HEK293 (cell line): Measurements from ENCODE around the gene CYP27A1.

Source experiments
- CTCF ChIA-PET: fragments of 350-600 bp; formaldehyde crosslinking; extraction: SDS; loops from one replicate; lab custom pipeline; 2021; ENCODE audit warnings: antibody characterized with exemption; lab: Yijun Ruan, JAX
- POLR2A ChIA-PET: fragments of 300-600 bp; formaldehyde crosslinking; extraction: SDS; loops from one replicate; lab custom pipeline; 2020; ENCODE audit warnings: antibody characterized with exemption, inconsistent platforms; lab: Yijun Ruan, JAX
- H3K27ac ChIP-seq: fragments of 200-500 bp; sonication (Bioruptor generic); 2 replicates; pipeline ENCODE4 v1.5.1; 2014; ENCODE audit warnings: low read depth, low read length, control low read depth, inconsistent platforms; ENCODE audit errors: extremely low read depth
- H3K36me3 ChIP-seq, 2 experiments: fragments of 200-500 bp in 1 of 2; sonication (Bioruptor generic) in 1 of 2; 1 replicate in 1 of 2; 2 replicates in 1 of 2; pipeline ENCODE4 v1.5.1; 2014 to 2017; ENCODE audit warnings: inconsistent platforms in 2 of 2, low read length in 2 of 2; ENCODE audit not compliant: control insufficient read depth in 2 of 2, insufficient read depth in 1 of 2
- H3K4me1 ChIP-seq: fragments of 200-500 bp; sonication (Bioruptor generic); 2 replicates; pipeline ENCODE4 v1.5.1; 2014; ENCODE audit warnings: mild to moderate bottlenecking, low read length, inconsistent platforms; ENCODE audit not compliant: control insufficient read depth, insufficient read depth
- H3K4me3 ChIP-seq: 2 replicates; pipeline ENCODE4 v1.5.1; 2011; ENCODE audit warnings: low read depth, mild to moderate bottlenecking, control low read depth, low read length, moderate library complexity
- H3K9me3 ChIP-seq: fragments of 200-500 bp; sonication (Bioruptor generic); 2 replicates; pipeline ENCODE4 v1.5.1; 2014; ENCODE audit warnings: low read depth, low read length, inconsistent platforms; ENCODE audit not compliant: control insufficient read depth, insufficient read depth
- GLI2 ChIP-seq: fragments of 450-650 bp; formaldehyde crosslinking; IDR thresholded peaks from 2 replicates; pipeline ENCODE4; 2017; ENCODE audit warnings: missing biosample characterization, missing genetic modification characterization, low read depth, borderline replicate concordance
- HOXC10 ChIP-seq: sonication (generic); formaldehyde crosslinking; IDR thresholded peaks from 2 replicates; pipeline ENCODE4 v1.8.1; 2023; ENCODE audit warnings: mild to moderate bottlenecking, missing genetic modification reagents
- HOXD13 ChIP-seq: sonication (generic); formaldehyde crosslinking; IDR thresholded peaks from 2 replicates; pipeline ENCODE4 v1.8.0; 2022; ENCODE audit warnings: missing genetic modification reagents, borderline replicate concordance
- KLF17 ChIP-seq: fragments of 450-650 bp; formaldehyde crosslinking; IDR thresholded peaks from 2 replicates; pipeline ENCODE4 v1.5.1; 2016; ENCODE audit warnings: missing biosample characterization, missing genetic modification characterization
- MZF1 ChIP-seq: fragments of 450-650 bp; formaldehyde crosslinking; IDR thresholded peaks from 2 replicates; pipeline ENCODE4 v1.5.1; 2017; ENCODE audit warnings: missing biosample characterization, missing genetic modification characterization, borderline replicate concordance
- OVOL3 ChIP-seq: fragments of 450-650 bp; formaldehyde crosslinking; IDR thresholded peaks from 2 replicates; pipeline ENCODE4 v1.5.1; 2016; ENCODE audit warnings: missing biosample characterization, missing genetic modification characterization
- SP7 ChIP-seq: fragments of 450-650 bp; formaldehyde crosslinking; IDR thresholded peaks from 2 replicates; pipeline ENCODE4 v1.5.1; 2016; ENCODE audit warnings: missing biosample characterization, missing genetic modification characterization
- WT1 ChIP-seq: fragments of 450-650 bp; formaldehyde crosslinking; IDR thresholded peaks from 2 replicates; pipeline ENCODE4 v1.5.1; 2016; ENCODE audit warnings: missing biosample characterization, missing genetic modification characterization
- ZBTB49 ChIP-seq: fragments of 450-650 bp; formaldehyde crosslinking; IDR thresholded peaks from 2 replicates; pipeline ENCODE4 v1.5.1; 2016; ENCODE audit warnings: missing biosample characterization, missing genetic modification characterization, low read depth
- ZFHX2 ChIP-seq: fragments of 450-650 bp; formaldehyde crosslinking; conservative IDR thresholded peaks from 2 replicates; pipeline ENCODE4 v1.5.1; 2016; ENCODE audit warnings: missing biosample characterization, missing genetic modification characterization
- ZFP41 ChIP-seq: fragments of 450-650 bp; formaldehyde crosslinking; IDR thresholded peaks from 2 replicates; pipeline ENCODE4 v1.5.1; 2016; ENCODE audit warnings: missing biosample characterization, missing genetic modification characterization, borderline replicate concordance
- ZNF121 ChIP-seq: fragments of 450-650 bp; formaldehyde crosslinking; IDR thresholded peaks from 2 replicates; pipeline ENCODE4 v1.5.1; 2016; ENCODE audit warnings: missing biosample characterization, missing genetic modification characterization
- ZNF23 ChIP-seq: fragments of 450-650 bp; formaldehyde crosslinking; IDR thresholded peaks from 2 replicates; pipeline ENCODE4 v1.5.1; 2016; ENCODE audit warnings: missing biosample characterization, missing genetic modification characterization, borderline replicate concordance
- ZNF350 ChIP-seq: fragments of 450-650 bp; formaldehyde crosslinking; IDR thresholded peaks from 2 replicates; pipeline ENCODE4 v1.5.0; 2017; ENCODE audit warnings: missing biosample characterization, mild to moderate bottlenecking, missing genetic modification characterization
- ZNF398 ChIP-seq: fragments of 450-650 bp; formaldehyde crosslinking; IDR thresholded peaks from 2 replicates; pipeline ENCODE4 v1.5.1; 2017; ENCODE audit warnings: missing biosample characterization, missing genetic modification characterization
- ZNF423 ChIP-seq: fragments of 450-650 bp; formaldehyde crosslinking; IDR thresholded peaks from 2 replicates; pipeline ENCODE4 v1.5.1; 2016; ENCODE audit warnings: missing biosample characterization, missing genetic modification characterization
- ZNF513 ChIP-seq: fragments of 450-650 bp; IDR thresholded peaks from 2 replicates; pipeline ENCODE4 v1.5.1; 2018; ENCODE audit warnings: missing biosample characterization, missing genetic modification characterization
- ZNF530 ChIP-seq: fragments of 450-650 bp; formaldehyde crosslinking; IDR thresholded peaks from 2 replicates; pipeline ENCODE4 v1.5.1; 2016; ENCODE audit warnings: low read depth, missing biosample characterization, missing genetic modification characterization
- ZNF624 ChIP-seq: fragments of 450-650 bp; formaldehyde crosslinking; IDR thresholded peaks from 2 replicates; pipeline ENCODE4 v1.5.1; 2017; ENCODE audit warnings: missing biosample characterization, missing genetic modification characterization
- ZNF626 ChIP-seq: fragments of 450-650 bp; sonication (Bioruptor Pico); formaldehyde crosslinking; IDR thresholded peaks from 2 replicates; pipeline ENCODE4 v1.5.1; 2018; ENCODE audit warnings: missing biosample characterization, missing genetic modification characterization, inconsistent platforms
- ZNF670 ChIP-seq: fragments of 450-650 bp; formaldehyde crosslinking; IDR thresholded peaks from 2 replicates; pipeline ENCODE4 v1.5.1; 2016; ENCODE audit warnings: missing biosample characterization, missing genetic modification characterization, low read depth
- ZNF707 ChIP-seq: fragments of 450-650 bp; formaldehyde crosslinking; IDR thresholded peaks from 2 replicates; pipeline ENCODE4 v1.5.1; 2016; ENCODE audit warnings: missing biosample characterization, missing genetic modification characterization
- ZSCAN4 ChIP-seq: fragments of 450-650 bp; formaldehyde crosslinking; IDR thresholded peaks from 2 replicates; pipeline ENCODE4 v1.5.1; 2017; ENCODE audit warnings: missing biosample characterization, missing genetic modification characterization

CYP27A1 gene

GRCh38 chr2:218856167-218856895, 74.4 kb downstream of the CYP27A1 start (continued):
- 0 out of 2 replicates have a peak, but pooled peaks have one; percentile 11 for TF ChIP-seq SP7
- peak; percentile 68 for TF ChIP-seq KLF17 (tag by site-specific recombination)
- peak; percentile 72 for TF ChIP-seq WT1 (tag by site-specific recombination)
- TF ChIP-seq ZFHX2 (tag by site-specific recombination) = peak; percentile 40; the same call in 1 of the 2 replicates
- TF ChIP-seq ZBTB49 (tag by site-specific recombination) = no peak
- no peak for TF ChIP-seq ZNF423 (tag by site-specific recombination)
- TF ChIP-seq HOXD13 (CRISPR knock-in tag) = no peak

GRCh38 chr2:218856896-218857243, 74.9 kb downstream of the CYP27A1 start:
- H3K4me1 ChIP-seq = peaks cover 23% of the 10 kb centered on the region
- H3K4me3 ChIP-seq = no peak overlapping the region
- ChIA-PET POLR2A (interaction anchor here (0.6 to 1.1 kb wide), 2 partner anchors 33 to 102 kb away, joined by 5 to 7 read pairs; partner anchors contain the start of gene CDK5R2), CTCF (interaction anchor here (1.4 to 10.4 kb wide), 5 partner anchors 9 to 123 kb away, joined by 5 to 115 read pairs (median 65); no protein-coding TSS in a partner anchor)
- H3K9me3 ChIP-seq = no peaks in the 10 kb centered on the region
- no peaks in the 10 kb centered on the region for H3K36me3 ChIP-seq
- no peak for TF ChIP-seq OVOL3
- no peak for TF ChIP-seq ZNF707 (tag by site-specific recombination)
- no peak for TF ChIP-seq ZSCAN4 (tag by site-specific recombination)
- TF ChIP-seq ZNF398 (tag by site-specific recombination) = no peak
- no peak for TF ChIP-seq ZNF624 (tag by site-specific recombination)
- no peak for TF ChIP-seq ZNF670 (tag by site-specific recombination)
- TF ChIP-seq ZNF23 (tag by site-specific recombination) = no peak
- H3K27ac ChIP-seq = no peak overlapping the region; the same call in 1 of the 2 replicates

GRCh38 chr2:218857371-218858137, 75.6 kb downstream of the CYP27A1 start:
- POLR2A ChIA-PET = interaction anchor here (0.6 to 1.1 kb wide), 2 partner anchors 33 to 102 kb away, joined by 5 to 7 read pairs; partner anchors contain the start of gene CDK5R2
- H3K4me1 ChIP-seq = peaks cover 23% of the 10 kb centered on the region
- H3K36me3 ChIP-seq = no peaks in the 10 kb centered on the region
- CTCF ChIA-PET = interaction anchor here (0.6 to 10.4 kb wide), 7 partner anchors 9 to 314 kb away, joined by 3 to 115 read pairs (median 5); no protein-coding TSS in a partner anchor
- no peak overlapping the region for H3K4me3 ChIP-seq
- H3K9me3 ChIP-seq = no peaks in the 10 kb centered on the region
- peak overlapping the region; percentile 37; the same call in 1 of the 2 replicates for H3K27ac ChIP-seq
- TF ChIP-seq ZNF350 (tag by site-specific recombination) = no peak
- TF ChIP-seq MZF1 (tag by site-specific recombination) = no peak
- no peak for TF ChIP-seq ZFP41
- TF ChIP-seq HOXC10 (CRISPR knock-in tag) = no peak
- TF ChIP-seq ZNF513 (tag by site-specific recombination) = no peak
- TF ChIP-seq ZNF626 = no peak
- no peak for TF ChIP-seq GLI2 (tag by site-specific recombination)
- no peak for TF ChIP-seq ZNF530 (tag by site-specific recombination)
- no peak for TF ChIP-seq ZNF121 (tag by site-specific recombination)
- peak; percentile 40; the same call in 1 of the 2 replicates for TF ChIP-seq ZFHX2 (tag by site-specific recombination)
